ENCODE data around the gene PLA2G2F.

PLA2G2F gene

DNA sequence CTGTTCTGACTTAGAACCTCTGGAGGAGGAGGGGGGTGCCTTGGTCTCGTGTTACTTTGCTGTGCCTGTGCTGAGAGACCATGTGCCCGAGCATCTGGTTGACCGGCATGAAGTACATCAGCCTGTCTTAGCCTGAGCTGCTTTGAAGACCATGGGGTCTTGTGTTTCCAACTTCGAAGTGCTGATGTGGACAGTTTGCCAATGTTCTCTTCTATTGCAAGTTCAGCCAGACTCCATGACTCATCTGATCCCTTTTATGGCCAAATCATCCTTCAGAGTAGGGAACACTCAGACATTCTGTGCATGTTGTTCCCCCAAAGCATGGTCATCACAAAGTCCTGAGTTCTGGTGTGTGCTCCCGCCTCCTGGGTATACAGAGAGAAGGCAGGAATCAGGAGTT is 53.2 kb downstream of the PLA2G2F start:
- DNase-seq, result no peak

DNA sequence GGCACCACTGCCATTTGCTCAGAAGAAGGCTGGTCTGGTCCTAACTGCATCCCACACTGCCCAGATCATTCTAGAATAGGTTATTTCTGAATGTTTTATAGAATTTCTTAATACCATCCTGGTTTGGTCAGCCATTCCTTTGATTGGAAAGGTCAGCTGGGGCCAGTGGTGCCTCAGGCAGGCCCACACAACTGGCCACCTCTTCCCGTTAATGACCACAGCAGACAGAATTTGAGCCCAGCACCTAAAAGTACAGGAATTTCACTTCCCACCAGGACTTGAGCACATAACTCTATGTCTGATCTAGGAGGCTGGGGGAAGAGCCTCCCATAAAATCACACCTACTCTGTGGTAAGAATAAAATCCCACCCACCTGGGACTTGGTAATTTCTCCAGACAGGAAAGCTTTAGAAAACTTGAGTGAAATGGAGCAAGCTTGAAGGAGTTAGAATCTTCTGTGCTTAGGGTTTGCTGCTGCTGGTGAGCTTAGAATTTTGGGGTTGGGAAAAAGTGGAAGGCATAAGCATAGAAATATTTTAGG is 53.8 kb downstream of the PLA2G2F start:
- DNase-seq, result no peak

DNA sequence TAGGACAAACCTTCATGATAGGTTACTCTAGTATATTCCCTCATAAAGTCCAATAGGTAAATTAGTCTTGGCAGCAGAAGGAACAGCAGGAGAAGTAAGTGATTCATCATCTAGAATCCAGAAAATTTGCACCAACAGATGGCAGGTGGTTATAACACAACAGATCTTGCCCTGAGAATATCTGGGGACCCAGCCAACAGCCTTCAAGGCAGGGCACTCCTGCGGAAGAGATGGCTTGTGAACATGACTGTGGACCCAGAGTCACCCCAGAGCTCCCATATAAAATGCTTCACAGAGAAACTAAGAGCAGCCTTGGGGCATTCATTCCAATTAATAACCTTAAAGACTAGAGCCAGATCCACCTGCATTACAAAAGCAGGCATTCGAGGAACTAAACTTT is 55.1 kb downstream of the PLA2G2F start:
- DNase-seq, result no peak

DNA sequence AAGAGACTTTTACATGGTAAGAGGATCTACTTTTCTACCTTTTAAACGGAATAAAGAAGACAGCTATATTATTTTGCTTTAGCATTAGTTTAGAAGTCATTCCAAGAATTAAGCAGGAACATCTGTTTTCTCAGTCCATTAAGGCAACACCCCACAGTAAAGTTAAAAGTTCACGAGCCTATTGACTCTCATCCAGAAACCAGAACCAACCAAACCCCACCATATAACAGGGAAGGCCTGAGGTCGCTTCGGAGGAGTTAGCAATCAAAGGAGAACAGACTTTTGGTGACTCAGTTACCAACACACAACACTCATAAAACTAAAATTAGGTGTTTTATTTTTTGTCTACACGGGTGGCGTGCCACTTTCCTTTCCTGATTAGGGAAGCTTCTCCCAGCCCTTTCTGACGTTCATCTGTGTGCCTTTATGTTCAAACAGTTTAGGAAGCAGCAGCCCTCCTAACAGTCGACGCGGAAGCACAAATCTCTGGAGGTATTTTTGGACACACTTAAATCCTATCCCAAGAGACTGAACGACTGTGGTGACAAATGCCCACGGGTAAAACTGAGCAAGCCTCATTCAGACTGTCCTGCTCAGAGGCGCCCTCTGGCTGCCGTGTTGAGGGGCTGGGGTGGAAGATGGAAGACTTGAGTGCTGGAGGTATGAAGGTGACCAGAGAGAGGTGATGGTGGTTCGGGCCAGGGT is 55.8 kb downstream of the PLA2G2F start:
- peak; percentile 66 for DNase-seq

DNA sequence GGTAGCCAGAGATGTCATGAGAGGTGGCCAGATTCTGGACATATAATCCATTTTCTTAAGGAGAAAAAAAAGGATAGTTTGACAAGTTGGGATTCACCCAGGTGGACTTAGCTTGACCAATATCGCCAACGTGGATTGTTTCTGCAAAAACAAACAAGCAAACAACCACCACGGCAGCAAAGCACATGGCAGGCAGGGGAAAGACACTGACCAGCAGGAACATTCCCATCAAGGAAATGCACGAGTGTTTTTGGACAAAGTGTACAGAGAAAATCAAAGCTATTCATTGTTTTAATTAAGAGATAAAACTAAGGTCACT is 56.3 kb downstream of the PLA2G2F start:
- DNase-seq, result no peak

DNA sequence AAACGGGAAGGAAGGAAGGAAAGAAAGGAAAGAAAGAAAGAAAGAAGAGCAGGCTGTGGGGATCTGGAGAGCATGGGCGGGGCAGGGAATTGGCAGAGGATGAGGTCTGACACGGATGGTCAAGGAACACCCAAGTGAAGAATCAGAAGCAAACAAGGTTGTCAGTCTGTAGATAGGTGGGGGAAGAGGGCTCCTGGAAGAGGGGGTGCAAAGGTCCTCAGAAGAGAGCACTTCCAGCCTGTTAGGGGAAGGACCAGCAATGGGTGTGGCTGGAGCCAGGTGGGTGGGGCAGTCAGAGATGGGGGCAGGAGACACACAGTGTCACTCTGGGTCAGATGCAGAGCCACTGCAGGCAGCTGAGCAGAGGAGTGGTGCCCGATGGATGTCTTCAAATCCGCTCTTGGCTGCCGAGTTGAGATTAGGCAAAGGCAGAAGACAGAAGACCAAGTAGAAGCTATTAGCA is 58.2 kb downstream of the PLA2G2F start:
- no peak for DNase-seq

DNA sequence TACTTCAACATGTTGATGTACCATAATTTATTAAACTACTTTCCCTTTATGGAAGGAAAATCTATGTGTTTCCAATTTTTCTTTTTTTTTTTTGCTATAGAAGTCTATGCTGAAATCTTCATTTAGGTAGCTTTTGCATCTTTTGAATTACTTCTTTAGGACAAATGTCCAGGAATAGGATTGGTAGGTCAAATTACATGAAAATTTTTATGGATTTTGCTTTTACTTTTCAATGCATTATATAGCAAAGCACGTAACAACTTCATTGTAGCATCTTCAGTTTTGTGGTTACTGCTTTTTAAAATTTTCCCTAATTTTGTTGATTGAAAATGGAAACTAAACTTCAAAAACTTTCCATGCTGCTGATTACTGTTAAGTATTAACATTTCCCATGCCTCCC is 59.2 kb downstream of the PLA2G2F start:
- DNase-seq, result no peak

DNA sequence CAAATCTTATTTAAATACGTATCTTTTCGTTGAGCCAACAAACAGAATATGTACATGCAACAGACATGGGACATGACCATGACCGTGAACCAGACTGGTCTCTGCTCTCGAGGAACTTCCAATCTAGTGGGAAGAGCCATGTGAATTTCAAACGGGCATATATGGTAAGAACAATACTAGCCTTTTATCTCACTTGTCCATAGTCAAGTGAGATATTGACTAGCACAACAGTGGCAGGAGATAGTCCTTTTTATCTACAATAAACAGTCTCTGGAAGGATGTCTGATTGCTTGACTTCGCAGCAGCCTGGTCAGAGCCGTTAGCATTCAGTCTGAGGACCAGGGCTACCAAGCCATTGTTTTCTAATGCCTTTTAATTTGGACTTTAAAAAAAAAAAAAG is 59.8 kb downstream of the PLA2G2F start:
- DNase-seq, result no peak

DNA sequence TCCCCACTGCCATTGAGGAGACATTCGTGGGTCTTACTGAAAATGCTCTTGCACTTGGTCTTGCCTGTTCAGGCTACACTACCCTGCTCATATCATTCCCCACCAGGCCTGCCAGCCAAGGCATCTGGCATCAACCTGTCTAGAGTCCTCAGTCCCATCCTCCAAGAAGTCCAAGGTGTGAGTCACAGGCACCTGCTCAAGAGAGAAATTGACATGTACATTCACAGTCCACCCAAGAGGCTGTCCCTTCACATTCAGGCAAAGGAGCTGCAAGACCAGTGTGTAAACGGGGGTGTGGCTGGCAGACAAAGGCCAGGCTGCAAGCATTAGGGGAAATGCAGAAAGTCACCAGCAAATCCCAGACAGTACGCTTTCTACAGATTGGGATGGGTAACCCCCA is 60.3 kb downstream of the PLA2G2F start:
- DNase-seq, result no peak

DNA sequence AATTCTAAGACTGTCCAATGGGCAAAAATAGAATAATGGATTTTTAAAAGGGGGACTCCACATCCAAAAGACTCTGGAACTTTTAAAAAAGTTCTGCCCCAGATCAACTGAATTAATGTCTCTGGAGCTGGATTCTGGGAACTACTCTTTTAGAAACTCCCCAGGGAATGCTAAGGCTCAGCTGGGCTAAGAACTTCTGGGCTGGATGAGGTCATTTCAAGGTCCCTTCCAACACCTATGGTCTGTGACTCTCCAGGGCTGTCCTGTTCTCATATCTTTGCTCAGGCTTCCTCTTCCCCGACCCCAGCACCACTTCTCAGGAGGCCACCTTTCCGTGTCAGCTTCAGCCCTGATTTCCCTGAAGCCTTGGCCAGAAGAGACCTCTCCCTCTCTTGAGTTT is 60.7 kb downstream of the PLA2G2F start:
- no peak for DNase-seq
